SK-N-SH treated with all-trans-retinoic acid at 6 μM for 48 hours (cell line): ENCODE measurements around the gene PHGDH.

Experiments
- ATAC-seq: fragments of 200-7000 bp; cut with Tn5 transposase; 3 replicates; pipeline ENCODE4 v1.9.1; 2020; ENCODE audit warnings: mild to moderate bottlenecking, moderate library complexity
- ARNTL ChIP-seq: fragments of 450-650 bp; formaldehyde crosslinking; IDR thresholded peaks from 2 replicates; pipeline ENCODE4 v1.5.0; 2020; ENCODE audit warnings: low read depth, mild to moderate bottlenecking, moderate library complexity, borderline replicate concordance
- CREB5 ChIP-seq: fragments of 250-450 bp; sonication (Bioruptor Pico); IDR thresholded peaks from 2 replicates; pipeline ENCODE4 v1.5.1; 2020; ENCODE audit warnings: low read depth, mild to moderate bottlenecking, moderate library complexity
- CSDC2 ChIP-seq: fragments of 250-450 bp; sonication (Bioruptor Pico); IDR thresholded peaks from 2 replicates; pipeline ENCODE4 v1.5.0; 2020; ENCODE audit warnings: mild to moderate bottlenecking, moderate library complexity
- ESRRG ChIP-seq: fragments of 250-450 bp; sonication (Bioruptor Pico); IDR thresholded peaks from 2 replicates; pipeline ENCODE4 v1.6.1; 2021; ENCODE audit warnings: mild to moderate bottlenecking
- GLIS3 ChIP-seq: fragments of 250-450 bp; sonication (Bioruptor Pico); IDR thresholded peaks from 2 replicates; pipeline ENCODE4 v1.5.0; 2020; ENCODE audit warnings: mild to moderate bottlenecking, moderate library complexity
- ISL1 ChIP-seq: fragments of 250-450 bp; sonication (Bioruptor Pico); IDR thresholded peaks from 2 replicates; pipeline ENCODE4 v2.1.2; 2022; ENCODE audit warnings: mild to moderate bottlenecking, moderate library complexity
- OSR1 ChIP-seq: fragments of 250-450 bp; sonication (Bioruptor Pico); IDR thresholded peaks from 2 replicates; pipeline ENCODE4 v1.8.0; 2022; ENCODE audit warnings: moderate library complexity, mild to moderate bottlenecking, inconsistent platforms
- RARB ChIP-seq: fragments of 250-450 bp; sonication (Bioruptor Pico); IDR thresholded peaks from 2 replicates; pipeline ENCODE4 v1.8.0; 2021; ENCODE audit warnings: mild to moderate bottlenecking, moderate library complexity
- SNAI2 ChIP-seq: fragments of 250-450 bp; sonication (Bioruptor Pico); IDR thresholded peaks from 2 replicates; pipeline ENCODE4 v1.5.0; 2020; ENCODE audit warnings: mild to moderate bottlenecking, moderate library complexity
- TOX ChIP-seq: fragments of 250-450 bp; sonication (Bioruptor Pico); IDR thresholded peaks from 2 replicates; pipeline ENCODE4 v1.8.0; 2021; ENCODE audit warnings: mild to moderate bottlenecking, moderate library complexity, borderline replicate concordance
- ZC3H10 ChIP-seq: fragments of 250-450 bp; sonication (Bioruptor Pico); IDR thresholded peaks from 2 replicates; pipeline ENCODE4 v1.5.1; 2021; ENCODE audit warnings: mild to moderate bottlenecking, moderate library complexity
- ZFP3 ChIP-seq: fragments of 250-450 bp; sonication (Bioruptor Pico); IDR thresholded peaks from 2 replicates; pipeline ENCODE4 v1.5.0; 2020; ENCODE audit warnings: mild to moderate bottlenecking, moderate library complexity
- ZNF565 ChIP-seq: fragments of 450-650 bp; formaldehyde crosslinking; conservative IDR thresholded peaks from 2 replicates; pipeline ENCODE4 v1.5.0; 2020; ENCODE audit warnings: low read depth, mild to moderate bottlenecking, moderate library complexity
- ZNF70 ChIP-seq: fragments of 450-650 bp; formaldehyde crosslinking; IDR thresholded peaks from 2 replicates; pipeline ENCODE4 v1.5.0; 2020; ENCODE audit warnings: mild to moderate bottlenecking, moderate library complexity
- ZNF8 ChIP-seq: fragments of 450-650 bp; formaldehyde crosslinking; IDR thresholded peaks from 2 replicates; pipeline ENCODE4 v1.5.0; 2020; ENCODE audit warnings: mild to moderate bottlenecking, moderate library complexity
- TF ChIP-seq, protein P1 (sequence below): fragments of 250-450 bp; sonication (Bioruptor Pico); IDR thresholded peaks from 2 replicates; pipeline ENCODE4 v1.5.1; 2021; ENCODE audit warnings: mild to moderate bottlenecking, moderate library complexity
- TF ChIP-seq, protein P2 (sequence below): fragments of 250-450 bp; sonication (Bioruptor Pico); IDR thresholded peaks from 2 replicates; pipeline ENCODE4 v1.8.0; 2020; ENCODE audit warnings: mild to moderate bottlenecking, moderate library complexity, borderline replicate concordance
- TF ChIP-seq, protein P3 (sequence below): fragments of 250-450 bp; sonication (Bioruptor Pico); IDR thresholded peaks from 2 replicates; pipeline ENCODE4 v1.5.0; 2020; ENCODE audit warnings: mild to moderate bottlenecking, moderate library complexity
- TF ChIP-seq, protein P4 (sequence below): fragments of 250-450 bp; sonication (Bioruptor Pico); IDR thresholded peaks from 2 replicates; pipeline ENCODE4 v1.8.0; 2021; ENCODE audit warnings: low read depth, mild to moderate bottlenecking, moderate library complexity, borderline replicate concordance

PHGDH gene

DNA sequence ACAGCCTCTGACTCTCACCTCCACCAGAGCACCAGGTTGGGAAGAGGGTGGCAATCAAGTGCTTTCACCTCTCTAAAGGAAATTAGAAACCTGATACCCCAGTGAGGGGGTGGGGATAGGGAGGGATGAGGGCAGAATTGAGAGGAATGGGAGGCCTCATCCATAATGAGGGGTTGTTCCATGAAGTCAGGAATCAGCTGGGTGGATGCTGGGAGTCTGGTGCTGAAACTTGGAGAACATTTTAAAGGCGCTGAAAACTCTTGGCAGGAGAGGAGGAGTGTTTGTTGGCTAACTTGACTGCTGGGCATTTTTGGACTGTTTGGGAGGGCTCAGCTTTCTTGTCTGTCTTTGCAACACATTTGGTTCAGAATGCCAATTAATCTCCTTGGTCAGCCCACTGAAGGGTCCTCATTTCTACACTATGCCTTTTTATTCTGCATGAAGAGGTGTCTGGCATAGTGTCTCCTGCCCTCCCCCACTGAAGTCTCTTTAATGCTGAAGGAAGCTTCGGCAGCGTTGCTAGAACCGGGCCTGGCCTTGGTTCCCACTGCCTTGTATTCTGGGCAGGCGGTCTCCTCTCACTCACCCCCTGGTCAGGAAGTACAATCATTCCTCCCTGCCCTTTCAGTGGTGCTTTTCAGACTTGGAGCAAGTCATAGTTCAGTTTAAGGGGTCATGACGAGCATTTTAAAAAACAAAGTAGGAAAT is 2.2 kb downstream of the PHGDH start:
- no peak for ATAC-seq
- TF ChIP-seq ZNF8 (no peak), SNAI2 (CRISPR knock-in tag) (no peak), ZFP3 (no peak), ARNTL (CRISPR knock-in tag) (no peak), RARB (no peak)
- TF ChIP-seq, protein P1, sequence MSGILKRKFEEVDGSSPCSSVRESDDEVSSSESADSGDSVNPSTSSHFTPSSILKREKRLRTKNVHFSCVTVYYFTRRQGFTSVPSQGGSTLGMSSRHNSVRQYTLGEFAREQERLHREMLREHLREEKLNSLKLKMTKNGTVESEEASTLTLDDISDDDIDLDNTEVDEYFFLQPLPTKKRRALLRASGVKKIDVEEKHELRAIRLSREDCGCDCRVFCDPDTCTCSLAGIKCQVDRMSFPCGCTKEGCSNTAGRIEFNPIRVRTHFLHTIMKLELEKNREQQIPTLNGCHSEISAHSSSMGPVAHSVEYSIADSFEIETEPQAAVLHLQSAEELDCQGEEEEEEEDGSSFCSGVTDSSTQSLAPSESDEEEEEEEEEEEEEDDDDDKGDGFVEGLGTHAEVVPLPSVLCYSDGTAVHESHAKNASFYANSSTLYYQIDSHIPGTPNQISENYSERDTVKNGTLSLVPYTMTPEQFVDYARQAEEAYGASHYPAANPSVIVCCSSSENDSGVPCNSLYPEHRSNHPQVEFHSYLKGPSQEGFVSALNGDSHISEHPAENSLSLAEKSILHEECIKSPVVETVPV (CRISPR knock-in tag), result no peak

DNA sequence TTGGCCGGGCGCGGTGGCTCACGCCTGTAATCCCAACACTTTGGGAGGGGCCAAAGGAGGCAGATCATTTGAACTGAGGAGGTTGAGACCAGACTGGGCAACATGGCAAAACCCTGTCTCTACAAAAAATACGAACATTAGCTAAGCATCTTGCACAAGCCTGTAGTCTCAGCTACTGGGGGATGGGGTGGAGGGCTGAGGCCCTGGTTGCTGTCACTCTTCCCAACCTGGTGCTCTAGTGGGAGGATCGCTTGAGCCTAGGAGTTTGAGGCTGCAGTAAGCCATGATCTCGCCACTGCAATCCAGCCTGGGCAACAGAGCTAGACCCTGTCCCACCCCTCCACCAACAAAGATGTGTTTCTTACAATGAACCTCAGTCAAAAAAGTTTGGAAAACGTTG is 2.8 kb downstream of the PHGDH start:
- TF ChIP-seq ZNF8, result no peak
- no peak for TF ChIP-seq ZNF70 (CRISPR knock-in tag)
- TF ChIP-seq, all 23 proteins: peak for 0
- ATAC-seq, result no peak

GRCh38 chr1:119715542-119715941 is 3.8 kb downstream of the PHGDH start:
- ATAC-seq, result no peak
- TF ChIP-seq CREB5 (CRISPR knock-in tag), result no peak
- TF ChIP-seq, protein P2, sequence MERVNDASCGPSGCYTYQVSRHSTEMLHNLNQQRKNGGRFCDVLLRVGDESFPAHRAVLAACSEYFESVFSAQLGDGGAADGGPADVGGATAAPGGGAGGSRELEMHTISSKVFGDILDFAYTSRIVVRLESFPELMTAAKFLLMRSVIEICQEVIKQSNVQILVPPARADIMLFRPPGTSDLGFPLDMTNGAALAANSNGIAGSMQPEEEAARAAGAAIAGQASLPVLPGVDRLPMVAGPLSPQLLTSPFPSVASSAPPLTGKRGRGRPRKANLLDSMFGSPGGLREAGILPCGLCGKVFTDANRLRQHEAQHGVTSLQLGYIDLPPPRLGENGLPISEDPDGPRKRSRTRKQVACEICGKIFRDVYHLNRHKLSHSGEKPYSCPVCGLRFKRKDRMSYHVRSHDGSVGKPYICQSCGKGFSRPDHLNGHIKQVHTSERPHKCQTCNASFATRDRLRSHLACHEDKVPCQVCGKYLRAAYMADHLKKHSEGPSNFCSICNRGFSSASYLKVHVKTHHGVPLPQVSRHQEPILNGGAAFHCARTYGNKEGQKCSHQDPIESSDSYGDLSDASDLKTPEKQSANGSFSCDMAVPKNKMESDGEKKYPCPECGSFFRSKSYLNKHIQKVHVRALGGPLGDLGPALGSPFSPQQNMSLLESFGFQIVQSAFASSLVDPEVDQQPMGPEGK, result no peak
- TF ChIP-seq, protein P3, sequence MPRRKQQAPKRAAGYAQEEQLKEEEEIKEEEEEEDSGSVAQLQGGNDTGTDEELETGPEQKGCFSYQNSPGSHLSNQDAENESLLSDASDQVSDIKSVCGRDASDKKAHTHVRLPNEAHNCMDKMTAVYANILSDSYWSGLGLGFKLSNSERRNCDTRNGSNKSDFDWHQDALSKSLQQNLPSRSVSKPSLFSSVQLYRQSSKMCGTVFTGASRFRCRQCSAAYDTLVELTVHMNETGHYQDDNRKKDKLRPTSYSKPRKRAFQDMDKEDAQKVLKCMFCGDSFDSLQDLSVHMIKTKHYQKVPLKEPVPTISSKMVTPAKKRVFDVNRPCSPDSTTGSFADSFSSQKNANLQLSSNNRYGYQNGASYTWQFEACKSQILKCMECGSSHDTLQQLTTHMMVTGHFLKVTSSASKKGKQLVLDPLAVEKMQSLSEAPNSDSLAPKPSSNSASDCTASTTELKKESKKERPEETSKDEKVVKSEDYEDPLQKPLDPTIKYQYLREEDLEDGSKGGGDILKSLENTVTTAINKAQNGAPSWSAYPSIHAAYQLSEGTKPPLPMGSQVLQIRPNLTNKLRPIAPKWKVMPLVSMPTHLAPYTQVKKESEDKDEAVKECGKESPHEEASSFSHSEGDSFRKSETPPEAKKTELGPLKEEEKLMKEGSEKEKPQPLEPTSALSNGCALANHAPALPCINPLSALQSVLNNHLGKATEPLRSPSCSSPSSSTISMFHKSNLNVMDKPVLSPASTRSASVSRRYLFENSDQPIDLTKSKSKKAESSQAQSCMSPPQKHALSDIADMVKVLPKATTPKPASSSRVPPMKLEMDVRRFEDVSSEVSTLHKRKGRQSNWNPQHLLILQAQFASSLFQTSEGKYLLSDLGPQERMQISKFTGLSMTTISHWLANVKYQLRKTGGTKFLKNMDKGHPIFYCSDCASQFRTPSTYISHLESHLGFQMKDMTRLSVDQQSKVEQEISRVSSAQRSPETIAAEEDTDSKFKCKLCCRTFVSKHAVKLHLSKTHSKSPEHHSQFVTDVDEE (CRISPR knock-in tag), result no peak
- TF ChIP-seq ZNF565, result no peak
- no peak for TF ChIP-seq RARB
- no peak for TF ChIP-seq ARNTL (CRISPR knock-in tag)
- no peak for TF ChIP-seq OSR1 (CRISPR knock-in tag)
- TF ChIP-seq, protein P1 (CRISPR knock-in tag), result no peak
- no peak for TF ChIP-seq ZNF8
- no peak for TF ChIP-seq ZC3H10

- ATAC-seq, result no peak
- TF ChIP-seq ISL1 (CRISPR knock-in tag) (no peak), GLIS3 (CRISPR knock-in tag) (no peak), ZFP3 (no peak), ZC3H10 (no peak), CREB5 (CRISPR knock-in tag) (no peak), RARB (no peak), ESRRG (CRISPR knock-in tag) (no peak), TOX (CRISPR knock-in tag) (no peak), CSDC2 (CRISPR knock-in tag) (no peak)
- TF ChIP-seq, protein P4, sequence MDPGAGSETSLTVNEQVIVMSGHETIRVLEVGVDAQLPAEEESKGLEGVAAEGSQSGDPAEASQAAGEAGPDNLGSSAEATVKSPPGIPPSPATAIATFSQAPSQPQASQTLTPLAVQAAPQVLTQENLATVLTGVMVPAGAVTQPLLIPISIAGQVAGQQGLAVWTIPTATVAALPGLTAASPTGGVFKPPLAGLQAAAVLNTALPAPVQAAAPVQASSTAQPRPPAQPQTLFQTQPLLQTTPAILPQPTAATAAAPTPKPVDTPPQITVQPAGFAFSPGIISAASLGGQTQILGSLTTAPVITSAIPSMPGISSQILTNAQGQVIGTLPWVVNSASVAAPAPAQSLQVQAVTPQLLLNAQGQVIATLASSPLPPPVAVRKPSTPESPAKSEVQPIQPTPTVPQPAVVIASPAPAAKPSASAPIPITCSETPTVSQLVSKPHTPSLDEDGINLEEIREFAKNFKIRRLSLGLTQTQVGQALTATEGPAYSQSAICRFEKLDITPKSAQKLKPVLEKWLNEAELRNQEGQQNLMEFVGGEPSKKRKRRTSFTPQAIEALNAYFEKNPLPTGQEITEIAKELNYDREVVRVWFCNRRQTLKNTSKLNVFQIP (CRISPR knock-in tag), result no peak
- TF ChIP-seq, protein P1 (CRISPR knock-in tag), result no peak
Measured at GRCh38 chr1:119718409-119718808, 6.7 kb downstream of the PHGDH start.
